Measurements from ENCODE around the gene ZFAND2B.

DNA sequence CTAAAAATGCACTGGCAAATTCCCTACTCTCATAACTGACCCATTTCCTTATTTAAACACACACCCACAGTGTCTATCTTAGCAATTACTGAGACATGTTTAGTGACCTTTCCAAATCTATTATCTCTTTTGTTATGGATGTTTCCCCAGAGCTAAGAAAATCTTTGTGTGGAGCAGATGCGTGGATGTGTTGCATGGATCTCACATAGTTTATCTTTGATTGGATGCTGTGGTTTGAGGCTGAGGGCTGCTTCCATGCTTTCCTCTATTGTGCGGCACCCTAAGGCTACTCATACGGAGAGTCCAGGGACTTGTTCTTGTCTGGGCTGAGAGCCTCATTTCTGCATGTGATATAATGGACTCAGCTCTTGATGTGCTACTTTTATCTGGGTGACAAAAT lies 27.7 kb downstream of the ZFAND2B start:
- no peak for TF ChIP-seq CTCF (IDR thresholded peaks at IDR 0.05)
- TF ChIP-seq POLR2A (IDR thresholded peaks at IDR 0.05): no peak

Data from lower leg skin (tissue), 3 donors.